CD4-positive, alpha-beta T cell (primary cell): Measurements from ENCODE around the gene IQCE. TPM values are rescaled to one million over a fixed set of nuclear protein-coding genes. Genes with fewer than 3 reads are reported as not detected.

Experiments used
- ATAC-seq: fragments of 200-7000 bp; cut with Tn5 transposase; one replicate; pipeline ENCODE4 v1.10.0; 2022; ENCODE audit warnings: mild to moderate bottlenecking; ENCODE audit not compliant: poor library complexity
- CTCF ChIA-PET: fragments of 350-600 bp; sonication (Branson Sonifier 250); formaldehyde crosslinking; loops from one replicate; lab custom pipeline; 2021; ENCODE audit warnings: antibody characterized with exemption, inconsistent platforms; lab: Charles Lee
- POLR2A ChIA-PET: fragments of 350-600 bp; sonication (Branson Sonifier 250); formaldehyde crosslinking; loops from one replicate; lab custom pipeline; 2021; ENCODE audit warnings: antibody characterized with exemption, inconsistent platforms; lab: Charles Lee
- DNase-seq, 14 experiments: peaks; one replicate each; pipeline ENCODE4 v3.0.0-alpha.2; 2013 to 2020; ENCODE audit warnings: mixed read lengths in 2 of 14
- H3K27ac ChIP-seq, 2 donors: one replicate each; pipeline versions ENCODE4 v1.5.1 to v1.7.0; 2013; ENCODE audit warnings: low read length in 2 of 2, low read depth in 1 of 2, mild to moderate bottlenecking in 1 of 2
- H3K27me3 ChIP-seq, 2 experiments: 1 replicate in 1 of 2; 2 replicates in 1 of 2; pipeline versions ENCODE4 v1.6.1 to v1.7.0; 2013; ENCODE audit warnings: low read length in 2 of 2, control low read depth in 1 of 2, mild to moderate bottlenecking in 1 of 2, moderate library complexity in 1 of 2; ENCODE audit not compliant: insufficient read depth in 2 of 2, control insufficient read depth in 1 of 2
- H3K36me3 ChIP-seq: one replicate; pipeline ENCODE4 v1.6.1; 2013; ENCODE audit warnings: low read length, control low read depth; ENCODE audit not compliant: insufficient read depth
- H3K4me1 ChIP-seq: one replicate; pipeline ENCODE4 v1.6.1; 2013; ENCODE audit warnings: low read length, control low read depth; ENCODE audit not compliant: insufficient read depth
- H3K4me3 ChIP-seq: one replicate; pipeline ENCODE4 v1.5.1; 2013; ENCODE audit warnings: mild to moderate bottlenecking, low read length, moderate library complexity
- H3K9me3 ChIP-seq, 2 experiments: 1 replicate in 1 of 2; 2 replicates in 1 of 2; pipeline versions ENCODE4 v1.6.1 to v1.7.0; 2013; ENCODE audit warnings: low read length in 2 of 2, mild to moderate bottlenecking in 2 of 2, control low read depth in 1 of 2, moderate library complexity in 1 of 2; ENCODE audit not compliant: control insufficient read depth in 1 of 2, insufficient read depth in 1 of 2
- H3K27ac Mint-ChIP-seq: one replicate; pipeline ENCODE4 v1.8.0; 2020; ENCODE audit warnings: mixed read lengths
- H3K27me3 Mint-ChIP-seq: one replicate; pipeline ENCODE4 v1.8.0; 2021; ENCODE audit warnings: mixed read lengths
- H3K36me3 Mint-ChIP-seq: one replicate; pipeline ENCODE4 v1.8.0; 2021; ENCODE audit warnings: low read depth, mixed read lengths
- H3K4me1 Mint-ChIP-seq: one replicate; pipeline ENCODE4 v1.8.0; 2021; ENCODE audit warnings: low read depth, mixed read lengths
- H3K4me3 Mint-ChIP-seq: one replicate; pipeline ENCODE4 v1.8.0; 2020; ENCODE audit warnings: mild to moderate bottlenecking, mixed read lengths
- H3K9me3 Mint-ChIP-seq: one replicate; pipeline ENCODE4 v1.8.0; 2020; ENCODE audit warnings: mixed read lengths
- CTCF ChIP-seq: fragments of 200-600 bp; IDR thresholded peaks from one replicate; pipeline ENCODE4 v1.8.0; 2022; ENCODE audit warnings: antibody characterized with exemption, mild to moderate bottlenecking
- intact Hi-C, 2 experiments: fragments of 100-400 bp; cut with DNase I in 1 of 2; cut with micrococcal nuclease in 1 of 2; formaldehyde crosslinking; loops; one replicate each; pipeline versions ENCODE4 v1.15.1 to v1.9.0; 2023 to 2025; cut with DNase I, micrococcal nuclease
- total RNA-seq, 174 experiments: library from RNA in 2 of 174; stranded (reverse) in 2 of 174; gene quantifications; one replicate each; pipeline ENCODE4 v1.2.3 and lab custom pipeline; 2021 to 2026

Gene IQCE
- total RNA-seq, 2 experiments from 2014 or later: 4.3 to 5.6 TPM

GRCh38 chr7:2617325-2617905 is 58.6 kb downstream of the IQCE start:
- H3K9me3 ChIP-seq: no peaks in the 10 kb centered on the region
- Mint-ChIP-seq H3K27ac (no peak overlapping the region), H3K4me1 (no peaks in the 10 kb centered on the region), H3K4me3 (no peak overlapping the region), H3K27me3 (no peaks in the 10 kb centered on the region), H3K9me3 (no peaks in the 10 kb centered on the region), H3K36me3 (no peaks in the 10 kb centered on the region)
- ChIA-PET CTCF (interaction anchor here (0.8 kb wide), 1 partner anchor 88 kb away, joined by 3 read pairs; no protein-coding TSS in a partner anchor), POLR2A (no interaction called here)
- ATAC-seq: no peak
- H3K36me3 ChIP-seq: no peaks in the 10 kb centered on the region
- DNase-seq: no peak
- H3K4me1 ChIP-seq: no peaks in the 10 kb centered on the region
- H3K4me3 ChIP-seq: no peak overlapping the region
- H3K27me3 ChIP-seq: no peaks in the 10 kb centered on the region
- no peak for TF ChIP-seq CTCF
- intact Hi-C loops: no loop called here
- no peak overlapping the region for H3K27ac ChIP-seq

- no peak overlapping the region for H3K4me3 Mint-ChIP-seq
- no peaks in the 10 kb centered on the region for H3K36me3 Mint-ChIP-seq
- POLR2A ChIA-PET: no interaction called here
- CTCF ChIA-PET: no interaction called here
- intact Hi-C loops: no loop called here
- no peaks in the 10 kb centered on the region for H3K27me3 Mint-ChIP-seq
- H3K9me3 Mint-ChIP-seq: no peaks in the 10 kb centered on the region
- Histone ChIP-seq H3K27me3 (no peaks in the 10 kb centered on the region), H3K27ac (no peak overlapping the region), H3K9me3 (no peaks in the 10 kb centered on the region), H3K4me3 (no peak overlapping the region), H3K4me1 (no peaks in the 10 kb centered on the region), H3K36me3 (no peaks in the 10 kb centered on the region)
- no peak overlapping the region for H3K27ac Mint-ChIP-seq
- DNase-seq (no peak), ATAC-seq (no peak)
- no peak for TF ChIP-seq CTCF
- H3K4me1 Mint-ChIP-seq: no peaks in the 10 kb centered on the region
These were observed 60.3 kb downstream of the IQCE start for GRCh38 chr7:2619116-2619515.

- TF ChIP-seq CTCF: no peak
- Mint-ChIP-seq H3K36me3 (no peaks in the 10 kb centered on the region), H3K27me3 (no peaks in the 10 kb centered on the region), H3K9me3 (no peaks in the 10 kb centered on the region), H3K4me1 (no peaks in the 10 kb centered on the region), H3K27ac (no peak overlapping the region), H3K4me3 (no peak overlapping the region)
- no peak overlapping the region for H3K27ac ChIP-seq
- no peaks in the 10 kb centered on the region for H3K4me1 ChIP-seq
- no peaks in the 10 kb centered on the region for H3K9me3 ChIP-seq
- no peak for DNase-seq
- H3K4me3 ChIP-seq: no peak overlapping the region
- no peaks in the 10 kb centered on the region for H3K36me3 ChIP-seq
- intact Hi-C loops: no loop called here
- ChIA-PET CTCF (no interaction called here), POLR2A (no interaction called here)
- ATAC-seq: no peak
- H3K27me3 ChIP-seq: no peaks in the 10 kb centered on the region
These were observed 62.5 kb downstream of the IQCE start for GRCh38 chr7:2621061-2621828.
